ENCODE results near the gene PTPN13.

The PTPN13 gene

DNA sequence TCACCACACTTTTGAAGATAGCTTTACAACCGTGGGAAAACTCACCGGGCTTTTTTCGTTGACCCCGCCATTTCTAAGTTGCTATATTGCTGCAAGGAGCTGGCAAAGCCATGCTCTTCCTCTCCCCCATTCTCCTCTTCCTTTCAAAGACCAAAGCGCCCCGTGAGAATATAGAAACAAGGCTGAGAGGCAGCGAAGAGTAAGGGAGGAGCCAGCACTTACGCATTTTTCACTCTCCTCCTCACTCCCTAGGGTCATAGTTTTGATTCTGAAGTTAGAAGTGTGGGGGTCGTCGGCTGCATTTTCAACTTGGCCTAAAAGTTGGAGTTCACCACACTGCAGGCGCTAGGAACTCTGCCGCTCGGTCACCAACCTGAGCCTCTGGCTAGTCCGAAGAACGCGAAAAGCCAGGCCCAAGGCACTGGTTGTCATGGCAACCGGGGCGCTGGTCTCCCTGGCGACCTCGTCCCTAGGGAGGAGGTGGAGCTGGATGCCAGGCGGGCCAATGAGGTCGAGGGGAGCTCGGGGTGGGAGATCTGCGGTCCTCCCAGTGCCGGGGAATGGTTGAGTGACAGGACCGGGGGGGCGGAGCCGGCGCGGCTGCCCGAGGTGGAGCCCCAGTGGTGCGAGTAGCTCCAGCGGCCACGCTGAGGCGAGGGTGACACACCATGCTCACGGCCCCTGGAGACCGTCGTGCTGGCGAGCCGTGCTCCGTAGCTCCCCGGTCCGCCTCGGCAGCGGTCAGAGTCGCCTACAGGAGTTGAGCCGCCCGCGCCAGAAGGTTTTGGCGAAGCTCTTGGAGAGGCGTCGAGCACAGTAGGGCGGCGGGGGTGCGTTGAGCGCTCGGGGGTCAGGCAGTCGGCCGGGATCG is at the start of gene PTPN13:
PTPN13 (plus strand) TSS at position 628 of the 871 bp plus-strand sequence. CDS start 40,942 bp downstream, outside the sequence.
- DNase-seq (ENCODE audit: low read depth in 1 of 2, low spot score in 1 of 2): peak; percentile 21 to 39

- DNase-seq (ENCODE audit: low read depth in 1 of 2, low spot score in 1 of 2): no peak
Measured at GRCh38 chr4:86547140-86547539, 47.0 kb upstream of the PTPN13 start.

DNA sequence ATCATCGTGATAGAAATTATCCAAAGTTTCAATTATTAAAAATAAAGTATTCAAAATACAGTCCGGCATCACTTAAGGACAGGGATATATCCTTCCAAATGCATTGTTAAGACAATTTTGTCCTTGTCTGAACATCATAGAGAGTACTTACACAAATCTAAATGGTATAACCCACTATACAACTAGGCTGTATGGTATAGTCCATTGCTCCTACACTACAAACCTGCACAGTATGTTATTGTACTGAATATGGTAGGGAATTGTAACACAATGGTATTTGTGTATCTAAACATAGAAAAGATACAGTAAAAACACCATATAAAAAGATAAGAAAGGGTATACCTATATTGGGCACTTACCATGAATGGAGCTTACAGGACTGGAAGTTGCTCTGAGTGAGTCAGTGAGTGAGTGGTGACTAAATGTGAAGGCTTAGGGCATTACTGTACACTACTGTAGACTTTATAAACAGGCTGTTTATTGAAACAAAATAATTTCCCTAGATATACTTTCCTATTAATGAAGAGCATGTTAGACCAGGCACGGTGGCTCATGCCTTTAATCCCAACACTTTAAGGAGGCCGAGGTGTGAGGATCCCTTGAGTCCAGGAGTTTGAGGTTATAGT is 44.8 kb upstream of the PTPN13 start:
- DNase-seq (ENCODE audit: low read depth in 1 of 2, low spot score in 1 of 2): no peak

DNA sequence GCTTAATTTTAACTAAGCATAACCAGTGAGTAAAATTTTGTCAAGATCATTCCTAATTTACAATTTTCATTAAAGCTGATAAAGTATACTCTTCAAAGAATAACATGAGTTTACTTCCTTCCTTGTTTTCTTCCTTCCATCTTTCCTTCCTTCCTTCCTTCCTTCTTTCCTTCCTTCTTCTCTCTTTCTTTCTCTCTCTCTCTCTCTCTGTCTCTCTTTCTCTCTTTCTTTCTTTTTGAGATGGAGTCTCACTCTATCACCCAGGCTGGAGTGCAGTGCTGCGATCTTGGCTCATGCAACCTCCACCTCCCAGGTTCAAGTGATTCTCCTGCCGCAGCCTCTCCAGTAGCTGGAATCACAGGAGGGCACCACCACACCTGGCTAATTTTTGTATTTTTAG is 42.7 kb upstream of the PTPN13 start:
- DNase-seq (ENCODE audit: low read depth in 1 of 2, low spot score in 1 of 2): no peak

- no peak for DNase-seq (ENCODE audit: low read depth in 1 of 2, low spot score in 1 of 2)
Measured at GRCh38 chr4:86554646-86555045, 39.5 kb upstream of the PTPN13 start.

DNA sequence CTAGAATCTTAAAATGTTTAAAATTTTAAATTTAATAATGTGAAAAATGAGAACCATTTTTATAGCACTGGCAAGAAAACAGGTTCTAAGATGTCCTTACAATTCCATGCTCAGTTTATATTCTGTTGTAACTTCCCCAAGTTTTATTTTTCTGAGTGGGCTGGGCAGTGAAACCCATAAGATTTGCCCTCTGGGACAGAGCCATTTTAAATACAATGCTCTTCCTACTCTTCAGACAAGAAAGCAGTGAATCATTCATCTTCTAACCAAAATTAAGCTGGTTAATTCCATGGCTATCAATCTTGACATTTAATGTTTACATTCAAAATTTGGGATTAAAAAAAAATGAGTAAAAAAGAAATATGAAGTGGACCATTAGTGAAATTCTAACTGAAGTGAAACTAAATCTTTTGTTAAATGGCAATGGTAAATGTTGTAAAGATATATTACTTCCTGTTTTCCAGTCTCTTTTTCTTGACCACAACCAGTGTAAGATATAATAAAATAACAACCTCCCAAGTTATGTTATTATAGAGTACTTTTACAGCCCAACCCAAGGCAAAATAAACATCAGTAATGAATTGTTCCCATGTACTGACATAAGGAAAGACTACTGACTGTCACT is 37.2 kb upstream of the PTPN13 start:
- DNase-seq (ENCODE audit: low read depth in 1 of 2, low spot score in 1 of 2): no peak

- DNase-seq (ENCODE audit: low read depth in 1 of 2, low spot score in 1 of 2): no peak
Measured at GRCh38 chr4:86557526-86557925, 36.6 kb upstream of the PTPN13 start.

- no peak for DNase-seq (ENCODE audit: low read depth in 1 of 2, low spot score in 1 of 2)
Measured at GRCh38 chr4:86558258-86558657, 35.9 kb upstream of the PTPN13 start.

DNA sequence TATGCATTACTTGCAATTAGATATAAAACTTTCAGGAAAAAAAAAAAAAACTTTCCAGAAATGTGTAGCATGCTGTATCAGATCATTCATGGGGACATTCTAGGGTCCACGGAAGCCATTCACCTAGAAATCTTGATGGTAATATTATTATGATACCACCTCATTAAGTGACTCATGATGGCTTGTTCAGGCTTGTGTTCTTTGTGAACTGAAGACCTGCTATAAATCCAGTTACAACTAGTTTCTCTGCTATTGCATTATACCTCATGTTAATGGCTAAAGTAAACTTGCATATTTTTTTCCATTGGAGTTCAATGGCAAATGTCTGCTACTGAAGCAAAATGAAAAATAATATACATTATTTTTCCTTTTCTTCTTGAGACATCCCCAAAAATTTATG is 35.3 kb upstream of the PTPN13 start:
- no peak for DNase-seq (ENCODE audit: low read depth in 1 of 2, low spot score in 1 of 2)

GRCh38 chr4:86560447-86560846 is 33.7 kb upstream of the PTPN13 start:
- no peak for DNase-seq (ENCODE audit: low read depth in 1 of 2, low spot score in 1 of 2)

DNA sequence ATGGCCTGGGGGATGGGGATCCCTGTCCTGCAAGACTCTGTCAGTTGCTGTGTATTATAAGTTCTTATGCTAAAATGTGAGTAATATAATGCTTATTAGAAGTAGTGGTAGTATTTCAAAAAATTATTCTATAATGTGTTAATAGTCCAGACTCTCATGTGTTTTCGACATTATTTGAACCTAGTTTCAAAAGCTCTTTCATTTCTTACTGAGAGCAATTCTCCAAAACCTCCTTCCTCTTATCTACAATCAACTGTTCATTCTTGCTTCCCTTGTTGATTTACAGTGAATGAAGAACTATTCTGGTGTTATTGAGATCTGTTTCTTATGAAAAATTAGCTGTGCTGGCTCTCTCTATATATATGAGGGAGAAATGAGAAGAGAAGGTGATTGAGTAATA is 32.9 kb upstream of the PTPN13 start:
- no peak for DNase-seq (ENCODE audit: low read depth in 1 of 2, low spot score in 1 of 2)

- no peak for DNase-seq (ENCODE audit: low read depth in 1 of 2, low spot score in 1 of 2)
Measured at GRCh38 chr4:86563416-86563815, 30.7 kb upstream of the PTPN13 start.

DNA sequence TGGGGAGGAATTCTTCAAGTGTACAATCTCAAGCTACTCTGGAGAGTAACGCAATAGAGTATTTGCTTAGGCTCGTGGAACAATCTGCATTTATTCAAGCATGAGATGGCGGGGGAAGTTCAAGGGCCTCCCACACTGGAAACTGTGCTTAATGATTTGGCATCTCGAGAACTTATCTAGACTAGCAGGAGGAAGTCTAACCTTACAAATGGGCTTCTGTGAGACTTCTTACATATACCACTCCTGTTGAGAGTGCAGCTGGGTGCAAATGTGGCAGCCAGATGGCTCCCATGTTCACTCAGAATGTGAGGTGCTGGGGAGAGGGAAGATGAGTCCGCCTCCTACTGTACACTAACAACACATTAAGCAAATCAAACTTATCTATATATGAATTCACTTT is 29.3 kb upstream of the PTPN13 start:
- DNase-seq (ENCODE audit: low read depth in 1 of 2, low spot score in 1 of 2): no peak

- DNase-seq (ENCODE audit: low read depth in 1 of 2, low spot score in 1 of 2): no peak
Measured at GRCh38 chr4:86565651-86566050, 28.5 kb upstream of the PTPN13 start.

GRCh38 chr4:86569103-86569870 is 24.8 kb upstream of the PTPN13 start:
- DNase-seq (ENCODE audit: low read depth in 1 of 2, low spot score in 1 of 2): no peak

- no peak for DNase-seq (ENCODE audit: low read depth in 1 of 2, low spot score in 1 of 2)
Measured at GRCh38 chr4:86579941-86580340, 14.2 kb upstream of the PTPN13 start.

DNA sequence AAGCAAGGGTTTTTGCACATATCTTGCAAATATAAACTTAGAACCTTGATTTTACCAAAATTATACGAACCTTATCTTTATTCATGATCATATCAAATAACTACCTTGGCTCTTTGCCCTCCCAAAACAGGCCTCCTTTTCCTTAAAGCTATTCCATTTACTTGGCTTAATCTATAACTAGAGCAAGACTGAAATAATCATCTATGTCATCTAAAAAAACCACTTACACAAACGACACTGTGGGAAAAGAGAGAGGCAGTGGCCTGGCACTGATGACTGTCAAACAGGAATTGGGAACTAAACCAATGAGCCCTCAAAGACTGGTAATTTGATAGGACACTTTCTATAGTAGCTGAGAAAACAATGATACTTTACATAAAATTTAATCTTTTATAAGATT is 11.7 kb upstream of the PTPN13 start:
- DNase-seq (ENCODE audit: low read depth in 1 of 2, low spot score in 1 of 2): no peak

GRCh38 chr4:86586160-86586572 is 7.9 kb upstream of the PTPN13 start:
- no peak for DNase-seq (ENCODE audit: low read depth in 1 of 2, low spot score in 1 of 2)

DNA sequence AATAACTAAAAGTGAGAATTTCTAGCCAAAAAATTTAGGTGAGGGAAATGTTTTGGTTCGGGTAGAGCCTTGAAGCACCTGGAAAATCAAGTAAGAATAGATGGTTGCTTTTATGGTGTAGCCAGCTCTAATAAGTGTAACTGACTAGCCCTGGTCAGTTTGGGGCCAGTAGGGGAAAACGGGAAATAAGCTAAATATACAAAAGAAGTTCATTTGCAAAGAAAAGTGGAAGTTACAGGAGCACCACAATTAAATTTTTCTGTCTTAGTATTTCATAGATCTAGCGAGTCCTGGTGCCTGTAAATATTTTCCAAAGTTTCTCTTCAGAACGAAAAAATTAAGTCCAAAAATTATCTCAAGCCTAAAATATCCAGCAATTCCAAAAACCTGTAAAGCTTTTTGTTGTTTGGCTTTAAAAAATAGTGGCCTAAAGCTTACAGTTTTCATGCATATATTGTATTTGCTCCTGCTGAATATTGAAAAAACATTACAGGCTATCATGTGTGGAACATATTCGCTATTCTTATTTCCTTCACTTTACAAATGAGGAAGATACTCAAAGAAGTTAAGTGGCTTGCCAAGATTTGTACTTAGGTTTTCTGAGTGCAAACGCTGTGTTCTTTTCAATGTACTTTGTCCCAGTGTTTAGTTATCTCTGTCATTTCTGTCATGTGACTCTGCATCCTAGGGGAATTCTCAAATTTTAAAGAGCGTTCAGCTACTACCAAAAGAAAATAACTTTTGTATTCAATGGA is 7.3 kb upstream of the PTPN13 start:
- no peak for DNase-seq (ENCODE audit: low read depth in 1 of 2, low spot score in 1 of 2)

DNA sequence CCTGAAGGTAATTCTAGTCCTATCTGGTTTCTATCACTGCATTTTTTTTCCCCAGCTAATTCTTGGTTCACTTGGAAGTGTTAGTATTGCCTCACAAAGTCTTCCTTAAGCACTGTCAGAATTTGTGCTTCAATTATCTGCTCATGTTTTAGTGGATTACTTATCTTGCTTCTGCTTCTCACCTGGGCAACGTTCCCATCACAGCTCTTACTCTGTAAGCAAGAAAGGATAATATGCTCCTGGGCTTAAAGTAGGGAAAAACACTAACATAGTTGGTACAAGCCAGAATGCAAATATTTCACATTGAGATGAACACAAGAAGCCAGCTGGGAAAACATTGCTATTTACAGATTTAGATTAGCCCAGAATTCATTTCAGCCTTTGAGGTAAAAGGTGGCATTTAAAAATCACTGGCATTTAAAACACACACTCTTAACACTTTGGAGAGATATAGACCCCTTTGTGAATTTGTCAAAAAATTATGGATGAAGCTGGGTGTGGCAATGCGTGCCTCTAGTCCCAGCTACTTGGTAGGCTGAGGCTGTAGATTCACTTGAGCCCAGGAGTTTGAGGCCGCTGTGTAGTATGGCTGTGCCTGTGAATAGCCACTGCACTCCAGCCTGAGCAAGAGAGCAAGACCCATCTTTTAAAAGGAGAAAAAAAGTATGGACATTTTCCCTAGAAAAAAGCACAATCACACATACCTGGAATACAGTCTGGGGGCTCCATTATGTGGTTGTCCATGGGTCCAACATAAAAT is 6.6 kb upstream of the PTPN13 start:
- DNase-seq (ENCODE audit: low read depth in 1 of 2, low spot score in 1 of 2): no peak
